Stimulated activated CD8-positive, alpha-beta memory T cell treated with anti-CD3 and anti-CD28 coated beads, Interleukin-7, amount 100 ng/mL, for 24 hours (primary cell): ENCODE measurements around the gene CREM.

ENCODE experiments used
- DNase-seq: peaks from one replicate; pipeline ENCODE4 v3.0.0-alpha.2; 2020; ENCODE audit warnings: low read depth

Gene CREM

GRCh38 chr10:35219891-35220890, 93.5 kb downstream of the CREM start:
- DNase-seq, result no peak

GRCh38 chr10:35223016-35223415, 96.4 kb downstream of the CREM start:
- DNase-seq, result no peak

GRCh38 chr10:35224045-35224740, 97.5 kb downstream of the CREM start:
- DNase-seq, result no peak

- DNase-seq, result no peak
These were observed 98.6 kb downstream of the CREM start for GRCh38 chr10:35225204-35225603.

GRCh38 chr10:35226507-35226906, 99.9 kb downstream of the CREM start:
- no peak for DNase-seq

- DNase-seq, result no peak
These were observed 101.4 kb downstream of the CREM start for GRCh38 chr10:35228058-35228457.

- DNase-seq, result no peak
These were observed 105.0 kb downstream of the CREM start for GRCh38 chr10:35231646-35232045.

- no peak for DNase-seq
These were observed 105.9 kb downstream of the CREM start for GRCh38 chr10:35232527-35232926.

GRCh38 chr10:35234073-35234472, 107.4 kb downstream of the CREM start:
- no peak for DNase-seq

GRCh38 chr10:35236739-35237138, 110.1 kb downstream of the CREM start:
- DNase-seq, result no peak

- DNase-seq, result no peak
These were observed 111.3 kb downstream of the CREM start for GRCh38 chr10:35237766-35238512.

- DNase-seq, result no peak
These were observed 117.9 kb downstream of the CREM start for GRCh38 chr10:35244549-35244948.

- DNase-seq, result no peak
These were observed 120.2 kb downstream of the CREM start for GRCh38 chr10:35246770-35247343.

- no peak for DNase-seq
These were observed 124.9 kb downstream of the CREM start for GRCh38 chr10:35251373-35252100.

- DNase-seq, result no peak
These were observed 130.7 kb downstream of the CREM start for GRCh38 chr10:35257057-35257983.

- no peak for DNase-seq
These were observed 133.2 kb downstream of the CREM start for GRCh38 chr10:35259769-35260397.

- no peak for DNase-seq
These were observed 135.8 kb downstream of the CREM start for GRCh38 chr10:35262436-35262835.
